Astrocyte (in vitro differentiated cells and primary cell): Measurements from ENCODE around the gene AATK. TPM values are rescaled to one million over a fixed set of nuclear protein-coding genes. Genes with fewer than 3 reads are reported as not detected.

Source experiments
- DNase-seq: peaks from one replicate; pipeline ENCODE4 v3.0.0-alpha.2; 2010; ENCODE audit warnings: low read depth
- FAIRE-seq: peaks from 2 replicates; lab custom pipeline; 2011; peaks lifted over from hg19 to GRCh38; lab: Jason Lieb, UNC
- H2AFZ ChIP-seq: 2 replicates; pipeline ENCODE4 v1.6.0; 2012; ENCODE audit warnings: low read depth, low read length, inconsistent platforms
- H3K27ac ChIP-seq: 2 replicates; pipeline ENCODE4 v1.5.1; 2011; ENCODE audit warnings: low read depth, low read length, inconsistent platforms
- H3K27me3 ChIP-seq: 2 replicates; pipeline ENCODE4 v1.6.0; 2011; ENCODE audit warnings: low read length, inconsistent platforms; ENCODE audit not compliant: insufficient read depth
- H3K36me3 ChIP-seq: 2 replicates; pipeline ENCODE4 v1.5.1; 2011; ENCODE audit warnings: low read length, inconsistent platforms; ENCODE audit not compliant: insufficient read depth
- H3K4me1 ChIP-seq: 2 replicates; pipeline ENCODE4 v1.5.1; 2011; ENCODE audit warnings: low read length, inconsistent platforms; ENCODE audit not compliant: insufficient read depth
- H3K4me2 ChIP-seq: 2 replicates; pipeline ENCODE4 v1.6.0; 2012; ENCODE audit warnings: low read length, inconsistent platforms
- H3K4me3 ChIP-seq: 2 replicates; pipeline ENCODE4 v1.5.1; 2011; ENCODE audit warnings: low read depth, mild to moderate bottlenecking, low read length, inconsistent platforms; ENCODE audit not compliant: insufficient read depth
- H3K79me2 ChIP-seq: 2 replicates; pipeline ENCODE4 v1.6.0; 2012; ENCODE audit warnings: mild to moderate bottlenecking, low read length, inconsistent platforms; ENCODE audit not compliant: insufficient read depth
- H3K9ac ChIP-seq: 2 replicates; pipeline ENCODE4 v1.6.0; 2012; ENCODE audit warnings: mild to moderate bottlenecking, low read length, inconsistent platforms
- H3K9me3 ChIP-seq: 2 replicates; pipeline ENCODE4 v1.5.1; 2012; ENCODE audit warnings: low read depth, mild to moderate bottlenecking, low read length, inconsistent platforms; ENCODE audit not compliant: insufficient read depth
- H4K20me1 ChIP-seq: 2 replicates; pipeline ENCODE4 v1.6.0; 2012; ENCODE audit warnings: low read length, inconsistent platforms; ENCODE audit not compliant: insufficient read depth
- H3K27ac Mint-ChIP-seq: one replicate; pipeline ENCODE4 v1.8.0; 2021; ENCODE audit warnings: mild to moderate bottlenecking, mixed read lengths; ENCODE audit not compliant: unreplicated experiment
- H3K27me3 Mint-ChIP-seq: one replicate; pipeline ENCODE4 v1.8.0; 2021; ENCODE audit warnings: low read depth, mixed read lengths; ENCODE audit not compliant: unreplicated experiment
- H3K36me3 Mint-ChIP-seq: one replicate; pipeline ENCODE4 v1.8.0; 2021; ENCODE audit warnings: low read depth, mixed read lengths; ENCODE audit not compliant: unreplicated experiment
- H3K4me1 Mint-ChIP-seq: one replicate; pipeline ENCODE4 v1.8.0; 2021; ENCODE audit warnings: low read depth, mixed read lengths; ENCODE audit not compliant: unreplicated experiment
- H3K4me3 Mint-ChIP-seq: one replicate; pipeline ENCODE4 v1.8.0; 2021; ENCODE audit warnings: mild to moderate bottlenecking, moderate library complexity, mixed read lengths; ENCODE audit not compliant: unreplicated experiment
- H3K9me3 Mint-ChIP-seq: one replicate; pipeline ENCODE4 v1.8.0; 2021; ENCODE audit warnings: mild to moderate bottlenecking, mixed read lengths; ENCODE audit not compliant: unreplicated experiment
- CTCF ChIP-seq: IDR thresholded peaks from 2 replicates; pipeline ENCODE4 v1.5.1; 2011; ENCODE audit warnings: low read depth, mild to moderate bottlenecking, inconsistent platforms, low read length, moderate library complexity; ENCODE audit not compliant: insufficient read depth
- EZH2 ChIP-seq: IDR thresholded peaks from 2 replicates; pipeline ENCODE4 v1.6.1; 2012; ENCODE audit warnings: mild to moderate bottlenecking, low read length, inconsistent platforms; ENCODE audit not compliant: insufficient read depth
- microRNA-seq: library from miRNA; unstranded; fragments of <30 nt; microRNA quantifications from one replicate; pipeline ENCODE4 v1.2.0, GENCODE V29; 2020
- total RNA-seq: library from RNA; stranded (reverse); gene quantifications from 2 replicates; pipeline ENCODE4 v1.2.1, GENCODE V29; 2021

The AATK gene
- total RNA-seq, 1 donor from 2014 or later: 0.54 TPM

- H3K27ac ChIP-seq: no peak overlapping the region
- peaks cover 40% of the 10 kb centered on the region for H3K79me2 ChIP-seq
- no peak overlapping the region for H3K9ac ChIP-seq
- no peak overlapping the region for H2AFZ ChIP-seq
- no peak overlapping the region for H3K4me2 ChIP-seq
- no peaks in the 10 kb centered on the region for H3K9me3 ChIP-seq
- Mint-ChIP-seq H3K36me3 (peaks cover 9% of the 10 kb centered on the region), H3K4me1 (peaks cover 25% of the 10 kb centered on the region), H3K27ac (no peak overlapping the region), H3K4me3 (no peak overlapping the region), H3K9me3 (no peaks in the 10 kb centered on the region), H3K27me3 (no peaks in the 10 kb centered on the region)
- no peaks in the 10 kb centered on the region for H3K27me3 ChIP-seq
- peaks cover 83% of the 10 kb centered on the region for H4K20me1 ChIP-seq
- no peak for TF ChIP-seq CTCF
- TF ChIP-seq EZH2: no peak
- H3K4me3 ChIP-seq: no peak overlapping the region
- FAIRE-seq (no peak), DNase-seq (no peak)
- H3K36me3 ChIP-seq: no peaks in the 10 kb centered on the region
- H3K4me1 ChIP-seq: peaks cover 29% of the 10 kb centered on the region
Measured at GRCh38 chr17:81068411-81069134, 97.4 kb downstream of the AATK start.

GRCh38 chr17:81067391-81067811, 98.6 kb downstream of the AATK start:
- Histone ChIP-seq H3K9ac (no peak overlapping the region), H3K9me3 (no peaks in the 10 kb centered on the region), H3K4me1 (peaks cover 38% of the 10 kb centered on the region), H3K27ac (no peak overlapping the region), H3K4me2 (no peak overlapping the region), H3K4me3 (no peak overlapping the region), H3K36me3 (no peaks in the 10 kb centered on the region), H3K27me3 (no peaks in the 10 kb centered on the region), H4K20me1 (peaks cover 72% of the 10 kb centered on the region), H3K79me2 (peaks cover 41% of the 10 kb centered on the region), H2AFZ (no peak overlapping the region)
- Mint-ChIP-seq H3K4me3 (no peak overlapping the region), H3K4me1 (peaks cover 29% of the 10 kb centered on the region), H3K27me3 (no peaks in the 10 kb centered on the region), H3K27ac (no peak overlapping the region), H3K36me3 (peaks cover 10% of the 10 kb centered on the region), H3K9me3 (no peaks in the 10 kb centered on the region)
- no peak for FAIRE-seq
- TF ChIP-seq EZH2: no peak
- DNase-seq: no peak

Small RNA genes within 50 kb of the gene (microRNA-seq; reads per million reads assigned to microRNA genes)
- gene MIR1250 (4.4 reads per million, percentile 16 among the genes with 10 or more reads in this experiment), gene MIR3065 (not detected), gene MIR338 (not detected), gene MIR657 (not detected)

Other genes starting within 250 kb of the AATK start
- 16.8 and 19.0 TPM in 2 replicates for gene CHMP6, start 174.4 kb downstream of the AATK start, total RNA-seq
- gene BAIAP2, start 131.1 kb downstream of the AATK start, total RNA-seq: 43.3 and 51.4 TPM in 2 replicates
- gene PVALEF, start 714 bp downstream of the AATK start, total RNA-seq: not detected in 2 replicates
- 5.8 and 5.9 TPM in 2 replicates for gene CEP131, start 56.7 kb upstream of the AATK start, total RNA-seq
- gene TEPSIN, start 72.8 kb upstream of the AATK start, total RNA-seq: 26.4 and 28.7 TPM in 2 replicates
- 52.6 and 67.2 TPM in 2 replicates for gene NDUFAF8, start 73.1 kb upstream of the AATK start, total RNA-seq
- gene SLC38A10, start 129.1 kb upstream of the AATK start, total RNA-seq: 71.4 and 80.3 TPM in 2 replicates
- gene BAHCC1, start 229.2 kb upstream of the AATK start, total RNA-seq: 18.5 TPM in 2 replicates